ENCODE measurements around the gene SPOCK1.

GRCh38 chr5:137182576-137182975 is 316.6 kb downstream of the SPOCK1 start:
- TF ChIP-seq, protein P1, sequence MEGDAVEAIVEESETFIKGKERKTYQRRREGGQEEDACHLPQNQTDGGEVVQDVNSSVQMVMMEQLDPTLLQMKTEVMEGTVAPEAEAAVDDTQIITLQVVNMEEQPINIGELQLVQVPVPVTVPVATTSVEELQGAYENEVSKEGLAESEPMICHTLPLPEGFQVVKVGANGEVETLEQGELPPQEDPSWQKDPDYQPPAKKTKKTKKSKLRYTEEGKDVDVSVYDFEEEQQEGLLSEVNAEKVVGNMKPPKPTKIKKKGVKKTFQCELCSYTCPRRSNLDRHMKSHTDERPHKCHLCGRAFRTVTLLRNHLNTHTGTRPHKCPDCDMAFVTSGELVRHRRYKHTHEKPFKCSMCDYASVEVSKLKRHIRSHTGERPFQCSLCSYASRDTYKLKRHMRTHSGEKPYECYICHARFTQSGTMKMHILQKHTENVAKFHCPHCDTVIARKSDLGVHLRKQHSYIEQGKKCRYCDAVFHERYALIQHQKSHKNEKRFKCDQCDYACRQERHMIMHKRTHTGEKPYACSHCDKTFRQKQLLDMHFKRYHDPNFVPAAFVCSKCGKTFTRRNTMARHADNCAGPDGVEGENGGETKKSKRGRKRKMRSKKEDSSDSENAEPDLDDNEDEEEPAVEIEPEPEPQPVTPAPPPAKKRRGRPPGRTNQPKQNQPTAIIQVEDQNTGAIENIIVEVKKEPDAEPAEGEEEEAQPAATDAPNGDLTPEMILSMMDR (CRISPR knock-in tag; IDR thresholded peaks at IDR 0.05): no peak
- TF ChIP-seq, protein P2, sequence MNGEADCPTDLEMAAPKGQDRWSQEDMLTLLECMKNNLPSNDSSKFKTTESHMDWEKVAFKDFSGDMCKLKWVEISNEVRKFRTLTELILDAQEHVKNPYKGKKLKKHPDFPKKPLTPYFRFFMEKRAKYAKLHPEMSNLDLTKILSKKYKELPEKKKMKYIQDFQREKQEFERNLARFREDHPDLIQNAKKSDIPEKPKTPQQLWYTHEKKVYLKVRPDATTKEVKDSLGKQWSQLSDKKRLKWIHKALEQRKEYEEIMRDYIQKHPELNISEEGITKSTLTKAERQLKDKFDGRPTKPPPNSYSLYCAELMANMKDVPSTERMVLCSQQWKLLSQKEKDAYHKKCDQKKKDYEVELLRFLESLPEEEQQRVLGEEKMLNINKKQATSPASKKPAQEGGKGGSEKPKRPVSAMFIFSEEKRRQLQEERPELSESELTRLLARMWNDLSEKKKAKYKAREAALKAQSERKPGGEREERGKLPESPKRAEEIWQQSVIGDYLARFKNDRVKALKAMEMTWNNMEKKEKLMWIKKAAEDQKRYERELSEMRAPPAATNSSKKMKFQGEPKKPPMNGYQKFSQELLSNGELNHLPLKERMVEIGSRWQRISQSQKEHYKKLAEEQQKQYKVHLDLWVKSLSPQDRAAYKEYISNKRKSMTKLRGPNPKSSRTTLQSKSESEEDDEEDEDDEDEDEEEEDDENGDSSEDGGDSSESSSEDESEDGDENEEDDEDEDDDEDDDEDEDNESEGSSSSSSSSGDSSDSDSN (CRISPR knock-in tag; IDR thresholded peaks at IDR 0.05): no peak
- no peak for TF ChIP-seq ZNF781 (CRISPR knock-in tag; IDR thresholded peaks at IDR 0.05; ENCODE audit: borderline replicate concordance, not compliant biosample characterization)
- TF ChIP-seq, protein P3, sequence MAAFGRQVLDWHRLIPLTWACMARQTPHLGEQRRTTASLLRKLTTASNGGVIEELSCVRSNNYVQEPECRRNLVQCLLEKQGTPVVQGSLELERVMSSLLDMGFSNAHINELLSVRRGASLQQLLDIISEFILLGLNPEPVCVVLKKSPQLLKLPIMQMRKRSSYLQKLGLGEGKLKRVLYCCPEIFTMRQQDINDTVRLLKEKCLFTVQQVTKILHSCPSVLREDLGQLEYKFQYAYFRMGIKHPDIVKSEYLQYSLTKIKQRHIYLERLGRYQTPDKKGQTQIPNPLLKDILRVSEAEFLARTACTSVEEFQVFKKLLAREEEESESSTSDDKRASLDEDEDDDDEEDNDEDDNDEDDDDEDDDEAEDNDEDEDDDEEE (CRISPR knock-in tag; IDR thresholded peaks at IDR 0.05): no peak
- TF ChIP-seq ZFY (CRISPR knock-in tag; IDR thresholded peaks at IDR 0.05): no peak
- no peak for TF ChIP-seq YY1 (IDR thresholded peaks at IDR 0.05; ENCODE audit: insufficient read depth, insufficient replicate concordance, low read depth, low read length)
- TF ChIP-seq ZNF768 (CRISPR knock-in tag; IDR thresholded peaks at IDR 0.05): no peak
- no peak for TF ChIP-seq LCORL (IDR thresholded peaks at IDR 0.05)
- no peak for TF ChIP-seq LCORL (CRISPR knock-in tag; IDR thresholded peaks at IDR 0.05)
- no peak for TF ChIP-seq KAT7 (CRISPR knock-in tag; IDR thresholded peaks at IDR 0.05; ENCODE audit: borderline replicate concordance)
- TF ChIP-seq ZNF605 (CRISPR knock-in tag; IDR thresholded peaks at IDR 0.05): no peak
- no peak for TF ChIP-seq IKZF5 (CRISPR knock-in tag; IDR thresholded peaks at IDR 0.05)
- no peak for TF ChIP-seq POLR2AphosphoS5 (IDR thresholded peaks at IDR 0.05; ENCODE audit: low read depth, low read length)
- TF ChIP-seq FLYWCH1 (CRISPR knock-in tag; IDR thresholded peaks at IDR 0.05): no peak
